GM21528 (cell line): ENCODE data around the gene SH3BP2.
A peak's percentile ranks its signal among the peaks of the same experiment; 100 is the strongest.

Source experiments
- ATAC-seq: cut with Tn5 transposase; IDR thresholded peaks from one replicate; pipeline ENCODE4 v1.9.1; 2021; ENCODE audit warnings: mild to moderate bottlenecking, moderate library complexity; ENCODE audit not compliant: unreplicated experiment, low FRiP score

SH3BP2 gene

DNA sequence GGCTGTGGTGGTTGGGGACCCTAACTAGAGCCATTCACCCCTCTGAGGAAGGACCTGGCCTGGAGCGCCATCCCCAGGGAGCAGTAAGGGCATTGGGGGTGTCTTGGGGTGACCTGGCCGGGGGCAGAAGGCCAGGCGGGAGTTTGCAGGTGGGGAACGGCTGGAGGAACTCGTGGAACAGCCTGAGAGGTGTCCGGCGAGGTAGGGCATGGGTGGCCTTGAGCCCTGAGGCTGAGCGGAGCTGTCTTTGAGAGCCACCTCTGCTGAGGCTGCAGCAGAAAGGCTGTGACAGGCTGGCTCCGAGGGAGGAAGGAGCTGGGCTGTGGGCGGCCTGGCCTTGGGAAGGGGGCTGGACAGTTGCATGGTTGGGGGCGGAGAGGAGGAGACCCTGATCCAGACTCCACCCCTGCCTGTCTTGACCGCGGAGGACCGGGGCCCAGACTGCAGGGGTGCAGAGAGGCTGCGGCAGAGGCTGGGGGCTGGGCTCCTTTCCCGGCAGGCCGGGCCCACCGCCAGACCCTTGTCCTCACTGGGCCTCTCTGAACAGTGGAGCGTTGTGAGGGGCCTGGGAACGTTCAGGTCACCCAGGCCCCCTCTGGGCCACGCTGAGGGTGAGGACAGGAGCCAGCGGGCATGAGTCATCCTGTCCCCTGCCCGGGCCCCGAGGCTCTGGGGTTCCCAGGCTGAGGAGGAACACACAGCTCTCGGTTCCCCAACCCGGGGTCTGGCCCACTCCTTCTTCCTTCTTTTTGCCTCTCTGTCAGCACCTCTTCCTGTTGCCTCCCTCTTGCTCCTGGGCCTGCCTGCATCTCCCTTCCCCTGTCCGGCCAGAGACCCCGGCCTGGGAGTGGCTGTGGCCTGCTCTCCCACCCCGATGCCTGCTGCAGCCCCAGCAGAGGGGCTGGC, 8.1 kb downstream of the SH3BP2 start:
- no peak for ATAC-seq

DNA sequence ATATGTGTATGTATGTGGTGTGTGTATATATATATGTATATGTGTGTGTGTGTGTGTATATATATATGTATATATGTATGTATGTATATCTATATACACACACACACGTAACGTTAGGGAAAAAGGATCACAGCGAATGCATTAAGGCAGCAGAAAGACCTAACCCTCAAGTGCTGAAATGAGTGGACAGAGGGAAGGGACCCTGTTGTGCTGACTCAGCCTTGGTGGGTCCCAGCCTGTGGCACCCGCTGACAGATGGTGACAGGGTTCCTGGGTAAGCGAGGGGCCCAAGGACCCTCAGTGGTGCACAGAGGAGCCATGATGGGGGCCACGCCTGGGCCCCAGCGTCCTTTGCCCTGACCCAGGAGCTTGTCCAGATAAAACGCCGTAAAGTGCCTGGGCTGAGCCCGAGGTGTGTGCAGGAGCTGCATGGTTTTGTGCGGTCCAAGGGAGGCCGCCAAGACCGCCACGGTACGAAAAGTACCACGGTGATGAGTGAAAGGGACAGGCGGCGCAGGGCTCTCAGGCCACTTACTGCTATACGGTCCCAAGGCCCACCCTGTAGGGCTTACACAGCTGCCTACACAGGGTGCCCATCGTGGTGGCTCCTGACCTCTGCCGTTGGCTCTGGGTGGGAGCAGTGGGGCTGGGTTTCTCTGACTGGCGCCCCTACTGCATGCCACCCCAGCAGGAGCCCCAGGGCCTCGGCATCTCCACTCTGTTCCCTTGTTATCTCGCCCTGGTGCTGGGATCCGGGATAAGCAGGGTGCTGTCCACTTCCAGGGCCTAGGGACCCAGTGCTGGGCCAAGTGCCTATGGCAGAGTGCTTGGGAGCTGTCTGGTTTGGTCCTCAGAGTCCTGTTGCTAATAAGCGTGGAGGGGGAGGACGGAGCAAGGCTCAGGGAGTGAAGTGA, 10.0 kb downstream of the SH3BP2 start:
- no peak for ATAC-seq

DNA sequence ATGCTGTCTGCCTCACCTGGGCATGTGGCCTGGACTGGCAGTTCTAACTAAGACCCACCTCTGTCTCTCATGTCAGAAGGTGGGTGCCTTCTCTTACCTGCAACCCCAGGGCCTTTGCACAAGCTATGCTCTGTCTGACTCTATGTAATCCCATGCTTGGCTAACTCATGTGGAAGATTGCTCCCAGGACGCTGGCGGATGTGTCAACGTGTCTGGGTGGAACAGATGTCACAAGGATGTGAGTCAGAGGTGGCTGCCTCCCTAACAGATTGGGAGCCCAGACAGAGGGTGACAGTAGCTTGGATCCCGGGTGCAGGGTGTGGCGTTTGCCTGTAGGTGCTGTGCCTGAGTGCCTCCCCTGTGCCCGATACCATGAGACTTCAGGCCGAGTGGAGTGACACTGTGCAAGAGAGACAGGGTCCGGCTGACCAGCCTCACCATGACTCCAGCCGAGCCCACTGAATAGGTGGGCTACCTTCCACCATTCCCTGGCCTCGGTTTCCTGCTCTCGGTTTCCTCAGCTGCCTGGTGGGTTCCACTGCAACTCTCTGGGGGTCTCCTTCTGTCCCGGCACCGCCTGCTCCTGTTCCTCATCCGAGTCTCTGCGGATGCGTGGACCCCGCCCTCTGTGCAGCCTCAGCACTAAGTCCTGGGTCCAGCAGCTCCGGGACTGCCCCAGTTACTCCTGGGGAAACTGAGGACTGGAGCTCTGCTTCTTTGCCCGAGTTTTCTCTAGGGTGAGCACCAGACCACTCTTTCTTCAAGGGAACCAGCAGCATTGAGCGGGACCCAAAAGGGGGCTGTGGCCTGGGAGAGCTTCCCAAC, 11.0 kb downstream of the SH3BP2 start:
- ATAC-seq = no peak

DNA sequence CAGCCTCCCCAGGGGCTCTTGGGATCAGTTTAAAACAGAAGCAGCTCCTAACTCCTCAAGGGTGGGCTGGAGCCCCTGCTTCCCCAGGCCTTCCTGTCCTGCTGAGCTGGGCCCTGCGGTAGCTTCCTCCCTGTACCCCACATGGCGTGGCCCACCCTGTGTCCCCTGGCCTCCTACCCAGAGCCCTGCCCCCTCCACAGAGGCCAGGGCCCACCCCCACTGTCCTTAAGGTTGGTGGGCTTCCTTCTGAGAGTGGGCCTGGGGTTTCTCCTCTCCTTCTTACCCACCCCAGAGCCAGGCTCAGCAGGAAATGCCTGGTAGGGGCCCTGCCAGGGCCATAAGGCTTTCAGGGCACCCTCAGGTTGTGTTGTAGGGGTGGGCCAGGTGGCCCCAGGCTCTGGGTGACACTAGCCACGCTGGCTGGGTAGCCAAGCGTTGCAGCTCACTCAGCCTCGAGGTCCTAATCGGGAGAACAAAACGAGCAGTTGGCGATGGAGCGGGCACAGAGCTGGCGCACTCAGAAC, 11.6 kb downstream of the SH3BP2 start:
- ATAC-seq = no peak

DNA sequence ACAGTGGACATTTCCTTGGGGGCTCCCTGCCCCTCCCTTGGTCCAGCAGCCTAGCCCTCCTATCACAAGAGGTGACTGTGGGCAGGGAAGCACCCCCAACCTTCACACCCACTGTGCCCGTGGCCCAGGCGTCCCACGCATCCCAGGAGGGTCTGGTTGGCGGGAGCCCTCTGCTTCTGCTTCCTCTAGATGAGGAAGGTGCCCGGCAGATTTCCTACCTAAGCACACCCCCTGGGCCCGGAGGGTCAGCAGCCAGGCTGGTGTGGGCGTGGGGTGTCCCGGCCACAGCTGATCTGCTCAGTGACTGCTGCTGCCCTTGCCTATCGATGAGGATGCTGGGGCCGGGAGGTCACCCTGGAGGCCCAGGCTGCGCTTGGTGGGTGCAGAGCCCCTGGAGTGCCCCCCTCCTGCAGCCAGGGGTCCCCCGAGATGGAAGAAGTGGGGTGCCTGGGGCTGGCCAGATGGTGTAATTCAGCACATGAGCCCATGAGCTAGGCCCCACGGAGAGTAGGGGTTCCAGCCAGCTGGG, 12.2 kb downstream of the SH3BP2 start:
- no peak for ATAC-seq

DNA sequence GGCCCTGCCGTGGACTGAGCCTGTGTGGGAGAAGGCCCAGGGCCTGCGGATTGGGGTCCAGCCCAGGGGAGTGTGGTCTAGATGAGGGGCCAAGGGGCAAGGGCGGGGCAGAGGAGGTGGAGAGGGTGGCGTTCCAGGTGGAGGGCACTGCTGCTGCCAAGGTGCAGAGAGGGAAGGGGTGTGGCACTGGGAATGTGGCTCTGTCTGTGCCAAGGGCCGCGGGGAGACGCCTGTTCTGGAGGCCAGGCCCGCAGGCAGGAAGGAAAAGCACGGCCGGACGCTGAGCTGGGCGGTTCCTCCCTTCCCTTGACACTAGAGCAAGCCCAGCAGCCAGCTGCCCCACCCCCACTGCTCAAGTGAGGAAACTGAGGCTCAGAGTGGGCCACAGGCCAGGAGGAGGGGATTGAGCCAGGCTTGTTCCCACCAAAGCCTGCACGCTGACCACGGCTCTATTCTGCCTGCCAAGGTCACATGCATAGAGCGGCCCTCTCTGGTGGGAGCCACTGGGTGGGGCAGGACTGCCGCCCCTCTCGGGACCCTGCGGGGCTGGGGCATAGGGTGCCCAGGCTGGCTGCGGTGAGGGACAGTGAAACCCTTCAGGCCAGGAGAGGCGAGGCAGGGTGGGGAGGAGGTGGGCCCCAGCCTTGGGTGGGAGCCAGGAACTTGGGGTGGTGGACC, 13.0 kb downstream of the SH3BP2 start:
- no peak for ATAC-seq

DNA sequence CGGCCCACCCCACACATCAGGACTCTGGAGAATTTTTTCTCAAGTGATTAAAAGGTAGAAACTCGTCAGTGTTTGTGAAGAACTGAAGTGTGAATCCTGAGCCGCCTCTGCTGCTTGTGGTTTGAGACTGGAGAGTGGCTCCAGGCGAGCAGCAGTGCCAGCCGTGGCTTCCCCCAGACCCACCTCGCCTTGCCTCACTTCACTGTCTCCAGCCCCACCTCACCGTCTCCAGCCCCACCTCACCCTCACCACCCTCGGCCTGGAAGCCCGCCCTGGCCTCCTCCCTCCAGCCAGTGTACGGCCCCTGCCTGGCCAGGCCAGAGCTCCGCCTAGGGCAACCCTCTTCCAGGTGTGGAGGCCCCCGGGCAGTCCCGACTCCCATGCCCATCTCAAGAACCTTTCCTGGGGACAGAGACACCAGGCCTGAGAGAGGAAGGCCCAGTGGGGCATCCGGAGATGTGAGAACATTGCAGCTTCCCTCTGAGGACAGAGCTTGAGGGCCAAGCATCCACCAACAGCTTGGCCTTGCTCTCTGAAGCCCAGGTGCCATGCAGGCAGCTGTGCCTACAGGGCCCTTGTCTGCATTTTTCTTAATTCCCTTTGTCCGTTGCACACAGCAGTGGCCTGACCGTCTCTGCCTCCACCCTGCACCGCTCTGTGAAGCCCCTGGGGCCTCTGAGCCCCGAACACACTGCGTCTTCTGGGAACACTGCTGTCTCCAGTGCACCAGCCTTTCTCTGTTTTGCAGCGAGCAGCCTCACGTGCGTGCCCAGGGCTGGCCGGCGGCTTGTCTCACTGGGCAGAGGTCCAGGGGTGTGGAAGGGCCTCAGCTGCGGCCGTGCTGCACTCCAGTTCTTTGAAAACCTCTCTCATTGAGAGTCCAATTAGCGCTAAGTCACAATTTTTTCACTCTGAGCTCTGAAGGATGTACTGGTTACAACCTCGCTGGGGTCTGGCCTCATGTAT, 13.8 kb downstream of the SH3BP2 start:
- ATAC-seq = no peak

DNA sequence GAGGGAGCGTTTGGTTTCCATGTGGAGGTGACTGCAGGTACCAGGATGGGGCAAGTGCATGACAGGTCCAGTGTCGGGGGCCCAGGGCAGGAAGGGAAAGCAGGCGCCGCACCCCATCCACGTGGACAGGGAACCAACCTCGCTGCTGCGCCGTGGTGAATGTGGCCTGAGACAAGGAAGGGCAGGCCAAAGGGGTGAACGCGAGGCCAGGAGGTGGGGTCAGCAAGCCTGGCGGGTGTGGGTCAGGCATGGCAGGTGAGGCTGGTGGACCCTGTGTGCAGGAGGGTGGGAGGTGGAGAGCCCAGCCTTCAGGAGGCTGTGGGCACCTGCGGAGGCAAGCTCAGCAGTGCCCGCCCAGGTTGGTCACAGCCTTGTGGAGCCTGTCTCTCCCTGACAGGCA, 14.7 kb downstream of the SH3BP2 start:
- ATAC-seq = no peak

DNA sequence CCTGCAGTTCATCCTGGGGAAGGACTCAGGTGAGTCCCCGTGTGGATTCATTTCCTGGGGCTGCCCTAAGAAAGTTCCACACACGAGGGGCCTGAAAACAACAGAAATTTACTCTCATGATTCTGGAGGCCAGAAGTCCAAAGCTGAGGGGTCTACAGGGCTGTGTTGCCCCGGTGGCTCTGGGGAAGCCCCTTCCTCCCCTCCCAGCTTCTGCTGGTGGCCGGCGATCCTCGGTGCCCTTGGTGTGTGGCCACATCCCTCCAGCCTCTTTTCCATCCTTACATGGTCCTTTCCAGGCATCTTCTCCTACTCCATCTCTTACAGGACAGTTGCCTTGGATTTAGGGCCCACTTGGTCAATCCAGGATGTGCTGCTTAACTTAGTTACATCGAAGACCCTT, 15.1 kb downstream of the SH3BP2 start:
- ATAC-seq = no peak

DNA sequence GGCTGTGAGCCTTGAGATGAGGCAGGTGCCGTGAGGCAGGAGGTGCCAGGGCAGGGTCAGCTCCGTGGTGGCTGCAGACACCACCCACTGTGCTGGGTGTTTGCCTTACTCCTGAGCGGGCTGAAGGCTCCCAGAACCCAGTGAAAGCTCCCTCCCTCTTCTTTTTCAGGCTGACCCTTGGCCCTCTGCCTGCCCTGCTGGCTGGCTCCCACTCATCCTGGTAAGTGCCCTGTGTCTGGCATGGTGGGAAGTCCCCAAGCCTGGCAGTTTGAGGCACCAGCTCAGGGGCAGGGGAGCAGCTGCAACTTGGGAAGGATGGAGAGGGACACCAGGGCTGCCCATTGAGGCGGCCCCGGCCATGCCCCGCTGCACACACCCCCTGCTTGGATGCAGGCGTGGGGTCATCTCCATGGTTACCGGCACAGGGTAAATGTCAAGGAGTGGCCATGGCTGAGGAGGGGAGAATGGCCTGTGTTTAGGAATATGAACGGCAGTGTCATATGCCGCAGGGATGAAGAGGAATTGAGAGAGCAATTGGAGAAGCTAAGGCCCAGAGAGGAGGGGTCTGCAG, 16.8 kb downstream of the SH3BP2 start:
- ATAC-seq = no peak

DNA sequence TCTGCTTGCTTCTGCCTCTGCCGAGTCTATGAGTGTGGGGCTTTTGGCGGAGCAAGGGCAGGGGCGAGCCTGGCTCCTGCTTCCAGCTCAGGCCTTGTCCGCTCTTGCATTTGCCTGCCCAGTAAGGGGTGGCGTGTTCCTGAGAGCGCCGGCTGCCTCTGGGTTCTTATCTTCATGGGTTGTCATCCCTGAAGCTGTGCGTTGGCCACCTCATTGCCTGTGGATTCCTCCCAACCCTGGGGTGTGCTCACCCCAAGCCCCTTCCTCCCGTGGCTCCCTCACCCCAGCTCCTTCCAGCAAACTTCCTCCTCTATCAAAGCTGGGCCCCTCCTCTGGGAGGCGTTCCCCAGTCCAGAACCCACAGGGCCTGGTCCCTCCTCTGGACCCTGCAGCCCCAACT, 17.5 kb downstream of the SH3BP2 start:
- no peak for ATAC-seq

DNA sequence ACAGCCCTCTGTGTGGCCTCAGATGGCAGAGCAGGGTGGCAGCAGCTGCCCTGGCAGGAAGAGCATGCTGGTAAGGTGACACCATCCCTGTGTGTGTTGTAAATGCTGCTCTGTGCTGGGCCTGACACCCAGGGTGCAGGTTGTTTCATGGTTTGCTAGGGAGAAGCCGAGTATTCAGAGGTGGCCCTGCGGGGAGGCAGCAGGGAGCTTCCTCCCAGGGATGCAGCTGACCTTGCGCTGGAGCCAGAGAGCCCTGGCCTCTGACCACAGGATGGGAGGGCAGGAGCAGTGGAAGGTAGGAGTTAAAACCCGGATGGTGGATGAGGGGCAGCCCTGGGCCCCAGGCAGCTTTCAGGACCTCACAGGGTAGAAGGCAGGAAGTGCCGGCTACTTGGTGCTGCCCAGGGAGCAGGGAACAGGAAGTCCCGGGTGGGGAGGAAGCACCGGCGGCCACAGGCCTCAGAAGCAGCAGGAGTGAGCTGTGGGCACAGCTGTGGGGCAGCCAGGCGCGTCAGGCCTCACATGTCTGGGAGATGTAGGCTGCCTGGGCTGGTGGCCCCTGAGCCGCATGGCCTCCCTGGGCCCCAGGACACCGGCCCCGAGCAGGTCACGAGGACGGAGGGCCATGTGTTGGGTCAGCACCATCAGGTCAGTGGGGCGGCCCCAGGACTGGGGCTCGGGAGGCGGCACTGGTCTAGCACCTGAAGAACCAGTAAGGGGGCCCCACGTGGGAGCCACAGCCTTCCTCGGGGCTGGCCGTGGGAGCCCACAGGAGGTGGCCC, 19.1 kb downstream of the SH3BP2 start:
- peak; percentile 69 for ATAC-seq

DNA sequence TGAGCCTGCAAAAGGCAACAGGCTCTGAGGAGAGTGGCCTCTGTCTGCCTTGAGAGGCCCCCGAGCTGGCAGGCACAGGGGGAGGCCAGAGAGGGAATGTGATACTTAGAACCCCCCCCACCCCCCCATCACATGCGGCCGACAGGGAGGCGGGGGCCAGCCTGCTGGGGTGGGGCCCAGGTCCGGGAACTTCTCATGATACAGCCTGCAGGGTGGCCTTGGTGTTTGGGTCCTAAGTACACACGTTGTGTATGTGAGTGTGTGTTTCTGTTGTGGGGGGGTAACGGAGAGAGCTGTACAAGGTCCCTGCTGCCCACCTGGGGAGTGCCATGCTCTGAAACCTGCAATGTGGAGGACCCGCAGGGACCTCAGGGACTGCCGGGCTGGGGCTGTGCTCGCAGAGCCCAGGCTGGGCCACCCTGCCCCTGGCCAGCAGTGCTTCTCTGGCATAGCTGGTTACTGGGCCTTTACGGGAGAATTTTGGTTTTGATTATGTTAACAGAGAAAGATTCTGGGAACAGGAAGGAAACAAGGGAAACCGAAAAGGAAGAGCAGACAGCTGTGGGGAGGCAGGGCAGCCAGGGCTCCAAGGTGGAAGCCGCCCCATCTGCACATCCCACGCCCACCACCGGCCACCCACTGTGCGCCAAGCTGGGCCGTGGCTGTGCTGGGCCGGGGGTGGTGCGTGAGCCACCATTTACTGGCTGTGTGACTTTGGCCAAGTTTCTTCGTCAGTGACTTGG, 19.9 kb downstream of the SH3BP2 start:
- ATAC-seq = peak; percentile 17

DNA sequence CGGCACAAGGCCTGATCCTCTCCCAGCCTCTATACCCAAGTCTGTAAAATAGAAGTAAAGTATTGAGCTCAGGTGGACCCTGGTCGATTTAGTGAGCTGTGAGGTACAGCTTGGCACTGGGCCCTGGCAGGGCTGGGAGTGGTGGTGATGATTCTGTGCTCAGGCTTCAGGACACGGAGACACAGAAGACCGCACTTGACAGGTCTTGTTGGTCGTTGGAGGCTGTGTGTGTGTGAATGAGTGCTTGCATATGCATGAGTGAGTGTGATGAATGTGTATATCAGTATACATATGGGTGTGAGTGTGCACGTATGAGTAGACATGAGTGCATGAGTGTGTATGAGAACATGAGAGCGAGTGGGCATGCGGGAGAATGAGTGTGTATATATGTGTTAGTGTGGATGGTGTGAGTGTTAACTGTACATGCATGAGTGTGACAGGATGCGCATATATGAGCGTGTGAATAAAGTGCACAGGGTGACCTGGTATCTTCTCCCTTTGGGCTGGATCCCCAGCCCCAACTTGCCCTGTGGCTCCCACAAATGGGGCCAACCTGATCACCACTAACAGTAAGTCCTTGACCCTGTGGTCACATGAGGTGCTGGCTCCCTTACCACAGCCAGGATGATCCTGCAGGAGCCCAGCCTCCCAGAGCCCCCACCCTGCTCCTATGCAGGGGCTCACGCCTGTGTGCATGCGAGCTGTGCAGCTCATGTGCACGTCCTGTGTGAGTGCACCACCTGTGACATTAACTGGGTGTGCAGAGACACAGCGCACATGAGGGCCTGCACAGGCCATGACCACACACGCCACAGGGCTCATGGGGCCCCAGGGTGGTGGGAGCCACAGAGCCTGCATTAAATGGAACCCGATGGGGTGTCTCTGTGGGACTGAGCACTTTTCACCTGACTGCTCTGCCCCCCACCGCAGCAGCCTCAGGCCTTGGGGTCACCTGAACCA, 20.8 kb downstream of the SH3BP2 start:
- no peak for ATAC-seq

DNA sequence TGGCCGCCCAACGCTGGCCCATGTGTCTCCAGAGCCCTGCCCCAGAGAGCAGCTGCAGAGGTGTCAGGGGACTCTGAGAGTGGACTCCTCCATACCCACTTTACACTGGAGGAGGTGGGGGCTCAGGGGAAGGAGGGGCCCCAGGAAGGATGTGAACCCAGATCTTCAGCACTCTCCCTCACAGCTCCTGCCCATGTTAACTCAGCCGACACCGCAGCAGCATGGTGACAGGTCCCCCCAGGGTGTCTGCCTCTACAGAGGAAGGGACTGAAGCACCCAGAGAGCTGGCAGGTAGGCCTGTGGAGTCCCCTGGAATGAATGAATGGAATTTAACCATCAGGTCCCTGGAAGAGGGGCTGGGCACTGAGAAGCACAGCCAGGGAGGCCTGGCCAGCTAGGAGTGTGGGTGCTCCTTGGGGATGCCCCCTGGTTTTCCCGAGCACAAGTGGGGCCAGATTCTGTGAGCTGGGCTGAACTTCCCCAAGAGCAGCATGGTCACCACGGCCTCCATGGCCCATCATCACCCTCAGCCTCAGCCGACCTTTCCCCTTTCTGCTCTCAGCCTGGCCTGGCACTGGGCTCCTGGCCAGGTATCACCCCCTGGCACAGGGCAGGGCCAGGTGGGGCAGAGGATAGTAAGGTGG, 21.9 kb downstream of the SH3BP2 start:
- no peak for ATAC-seq
